Tibial nerve (tissue), 4 donors: Measurements from ENCODE around the gene FAM120B. TPM values are rescaled to one million over a fixed set of nuclear protein-coding genes. Genes with fewer than 3 reads are reported as not detected.

Source experiments
- DNase-seq, 2 donors: peaks; one replicate each; pipeline ENCODE4 v3.0.0-alpha.2; 2019; ENCODE audit warnings: low spot score in 2 of 2
- H3K27ac ChIP-seq, 4 donors: fragments of 200-600 bp; sonication (generic) in 3 of 4; one replicate each; pipeline ENCODE4 v1.5.1; 2017 to 2019; ENCODE audit warnings: mild to moderate bottlenecking in 1 of 4
- H3K27me3 ChIP-seq, 2 donors: fragments of 200-600 bp; sonication (generic) in 1 of 2; one replicate each; pipeline versions ENCODE4 v1.5.1 to v1.6.0; 2017 to 2019
- H3K36me3 ChIP-seq, 3 donors: fragments of 200-600 bp; sonication (generic); one replicate each; pipeline ENCODE4 v1.5.1; 2018 to 2019
- H3K4me1 ChIP-seq, 4 donors: fragments of 200-600 bp; sonication (generic) in 3 of 4; one replicate each; pipeline ENCODE4 v1.5.1; 2017 to 2019
- H3K4me3 ChIP-seq, 4 donors: fragments of 200-600 bp; sonication (generic) in 3 of 4; one replicate each; pipeline ENCODE4 v1.5.1; 2017 to 2019; ENCODE audit warnings: mild to moderate bottlenecking in 1 of 4, moderate library complexity in 1 of 4
- H3K9me3 ChIP-seq, 4 donors: fragments of 200-600 bp; sonication (generic) in 3 of 4; one replicate each; pipeline ENCODE4 v1.5.1; 2017 to 2019
- EP300 ChIP-seq, 2 donors: sonication (generic); formaldehyde crosslinking; IDR thresholded peaks; one replicate each; pipeline ENCODE4 v1.6.1; 2017; ENCODE audit warnings: antibody characterized with exemption in 2 of 2, mild to moderate bottlenecking in 1 of 2
- POLR2A ChIP-seq, 2 donors: fragments of 450-650 bp; IDR thresholded peaks; one replicate each; pipeline ENCODE4 v1.6.1; 2017; ENCODE audit warnings: antibody characterized with exemption in 2 of 2, mild to moderate bottlenecking in 2 of 2, moderate library complexity in 2 of 2
- WGBS, 2 donors: methylation state at CpG; one replicate each; pipeline ENCODE4 v1.1.5; 2018; 5-methylcytosine and 5-hydroxymethylcytosine counted together
- total RNA-seq, 4 donors: library from RNA; depleted of rRNA; stranded (reverse); fragments of >200 nt; gene quantifications; one replicate each; pipeline ENCODE4 v1.1.0, GENCODE V29; 2016
- TF ChIP-seq, protein P1 (sequence below), 5 experiments: fragments of 200-600 bp in 3 of 5; fragments of 450-650 bp in 2 of 5; sonication (generic) in 3 of 5; IDR thresholded peaks; one replicate each; pipeline ENCODE4 v1.5.1; 2016 to 2019; ENCODE audit warnings: antibody characterized with exemption in 5 of 5, mild to moderate bottlenecking in 3 of 5, moderate library complexity in 2 of 5

Gene FAM120B
- total RNA-seq, 4 donors from 2014 or later: 26.0 to 35.4 (median 32.1) TPM

DNA sequence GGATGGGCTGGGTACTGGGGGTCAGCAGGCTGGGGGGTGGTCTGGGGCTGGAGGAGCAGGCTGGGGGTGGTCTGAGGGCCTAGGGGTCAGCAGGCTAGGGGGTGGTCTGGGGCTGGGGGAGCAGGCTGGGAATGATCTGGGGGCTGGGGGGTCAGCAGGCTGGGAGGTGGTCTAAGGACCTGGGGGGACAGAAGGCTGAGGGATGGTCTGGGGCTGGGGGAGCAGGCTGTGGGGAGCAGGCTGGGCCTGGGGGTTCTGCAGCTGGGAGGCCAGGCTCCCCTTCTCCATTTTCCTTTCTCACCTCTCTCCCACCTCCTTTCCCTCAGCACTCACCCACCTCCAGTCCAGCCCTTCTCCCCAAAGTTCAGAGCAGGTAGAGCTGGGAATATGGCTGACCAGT lies 132.3 kb downstream of the FAM120B start:
- H3K9me3 ChIP-seq: peaks cover 0 to 16% (median 0%) of the 10 kb centered on the region in 4 donors
- no peaks in the 10 kb centered on the region for H3K27me3 ChIP-seq
- no peak for DNase-seq
- TF ChIP-seq, protein P1, sequence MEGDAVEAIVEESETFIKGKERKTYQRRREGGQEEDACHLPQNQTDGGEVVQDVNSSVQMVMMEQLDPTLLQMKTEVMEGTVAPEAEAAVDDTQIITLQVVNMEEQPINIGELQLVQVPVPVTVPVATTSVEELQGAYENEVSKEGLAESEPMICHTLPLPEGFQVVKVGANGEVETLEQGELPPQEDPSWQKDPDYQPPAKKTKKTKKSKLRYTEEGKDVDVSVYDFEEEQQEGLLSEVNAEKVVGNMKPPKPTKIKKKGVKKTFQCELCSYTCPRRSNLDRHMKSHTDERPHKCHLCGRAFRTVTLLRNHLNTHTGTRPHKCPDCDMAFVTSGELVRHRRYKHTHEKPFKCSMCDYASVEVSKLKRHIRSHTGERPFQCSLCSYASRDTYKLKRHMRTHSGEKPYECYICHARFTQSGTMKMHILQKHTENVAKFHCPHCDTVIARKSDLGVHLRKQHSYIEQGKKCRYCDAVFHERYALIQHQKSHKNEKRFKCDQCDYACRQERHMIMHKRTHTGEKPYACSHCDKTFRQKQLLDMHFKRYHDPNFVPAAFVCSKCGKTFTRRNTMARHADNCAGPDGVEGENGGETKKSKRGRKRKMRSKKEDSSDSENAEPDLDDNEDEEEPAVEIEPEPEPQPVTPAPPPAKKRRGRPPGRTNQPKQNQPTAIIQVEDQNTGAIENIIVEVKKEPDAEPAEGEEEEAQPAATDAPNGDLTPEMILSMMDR (IDR thresholded peaks at IDR 0.05): no peak
- TF ChIP-seq EP300 (IDR thresholded peaks at IDR 0.05): no peak
- TF ChIP-seq POLR2A (IDR thresholded peaks at IDR 0.05): no peak
- no peaks in the 10 kb centered on the region for H3K36me3 ChIP-seq
- no peak overlapping the region for H3K4me3 ChIP-seq
- H3K27ac ChIP-seq: peak overlapping the region in 2 of 4 donors; percentile 60 to 62
- peaks cover 0 to 33% (median 3%) of the 10 kb centered on the region in 4 donors for H3K4me1 ChIP-seq

DNA sequence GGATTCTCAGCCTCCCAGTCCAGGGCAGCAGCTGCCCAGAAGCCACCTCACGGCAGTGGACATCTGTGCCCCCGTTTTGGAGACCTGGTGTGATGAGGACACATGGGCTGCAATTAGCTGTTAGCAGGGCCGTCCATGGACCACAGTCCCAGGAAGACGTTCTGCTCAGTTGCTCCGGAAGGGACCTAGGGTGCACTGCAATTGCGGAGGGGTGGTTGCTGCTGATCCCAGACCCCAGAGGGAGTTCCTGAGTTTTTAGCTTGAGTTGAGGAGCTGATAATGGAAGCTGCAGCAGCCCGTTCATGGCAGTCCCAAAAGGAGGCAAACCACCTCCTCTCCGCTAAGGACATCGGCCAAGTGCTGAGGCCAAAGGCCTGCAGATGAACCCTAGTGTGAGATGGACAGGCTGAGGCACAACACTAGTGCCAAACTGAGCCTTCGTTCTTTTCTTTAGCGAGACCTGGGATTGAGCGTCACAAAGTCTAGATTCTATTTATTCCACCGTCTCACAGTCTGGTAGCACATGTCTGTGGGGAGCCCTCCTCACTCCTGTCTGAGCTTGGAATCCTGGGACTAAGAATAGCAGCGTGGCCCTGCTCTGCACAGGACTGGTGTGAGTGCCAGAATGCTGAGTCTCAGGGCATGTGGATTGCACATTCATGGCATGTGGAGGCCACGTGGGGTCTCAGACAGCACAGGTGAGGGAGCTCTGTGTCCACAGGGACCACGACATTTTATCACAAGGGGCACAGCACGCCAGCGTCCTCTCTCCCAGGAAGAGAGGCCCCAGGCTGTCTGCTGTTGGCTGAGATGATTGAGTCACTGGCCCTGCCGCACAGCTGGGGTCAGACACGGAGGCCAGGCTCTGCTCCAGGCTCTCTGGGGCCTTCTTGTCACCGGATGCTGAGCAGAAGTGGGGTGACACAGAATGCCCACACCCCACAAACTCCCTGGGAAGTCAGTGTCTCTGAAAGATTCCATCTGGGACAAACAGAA lies 133.1 kb downstream of the FAM120B start:
- DNase-seq: no peak
- Histone ChIP-seq H3K36me3 (no peaks in the 10 kb centered on the region), H3K4me3 (no peak overlapping the region), H3K9me3 (peaks cover 0 to 11% (median 0%) of the 10 kb centered on the region in 4 donors), H3K4me1 (peaks cover 0 to 33% (median 3%) of the 10 kb centered on the region in 4 donors), H3K27ac (peak overlapping the region in 2 of 4 donors; percentile 60 to 62), H3K27me3 (no peaks in the 10 kb centered on the region)
- 77 to 83% methylated on average over 13 to 18 of the region's 21 CpGs for WGBS, 2 donors
- TF ChIP-seq POLR2A (IDR thresholded peaks at IDR 0.05) (no peak), EP300 (IDR thresholded peaks at IDR 0.05) (no peak)
- TF ChIP-seq, protein P1 (IDR thresholded peaks at IDR 0.05): no peak

DNA sequence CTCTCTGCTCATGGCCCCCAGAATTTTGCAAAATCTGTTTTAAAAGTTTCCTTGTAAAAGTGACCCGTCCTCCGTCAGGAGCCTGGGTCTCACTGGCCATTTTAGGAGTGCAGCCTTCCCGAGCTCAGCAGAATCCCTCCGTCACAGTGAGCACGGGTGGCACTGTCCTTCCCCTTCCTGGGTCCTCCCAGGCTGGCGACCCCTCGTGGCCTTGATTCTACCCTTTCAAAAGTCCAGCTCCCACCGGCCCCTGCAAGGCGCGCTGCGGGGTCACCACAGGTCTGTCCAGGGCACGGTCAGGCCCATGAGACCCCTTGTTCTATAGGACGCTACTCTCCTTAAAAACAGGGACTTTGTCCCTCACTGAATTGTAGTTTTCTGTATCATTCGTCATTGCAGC lies 133.9 kb downstream of the FAM120B start:
- Histone ChIP-seq H3K36me3 (no peaks in the 10 kb centered on the region), H3K9me3 (peaks cover 0 to 9% (median 0%) of the 10 kb centered on the region in 4 donors), H3K4me1 (peaks cover 0 to 33% (median 3%) of the 10 kb centered on the region in 4 donors), H3K27ac (peak overlapping the region in 1 of 4 donors; percentile 62), H3K27me3 (no peaks in the 10 kb centered on the region), H3K4me3 (no peak overlapping the region)
- no peak for DNase-seq
- WGBS, 2 donors: 80 to 86% methylated on average over 13 to 14 of the region's 14 CpGs
- TF ChIP-seq EP300 (IDR thresholded peaks at IDR 0.05) (no peak), POLR2A (IDR thresholded peaks at IDR 0.05) (no peak)
- TF ChIP-seq, protein P1 (IDR thresholded peaks at IDR 0.05): no peak

DNA sequence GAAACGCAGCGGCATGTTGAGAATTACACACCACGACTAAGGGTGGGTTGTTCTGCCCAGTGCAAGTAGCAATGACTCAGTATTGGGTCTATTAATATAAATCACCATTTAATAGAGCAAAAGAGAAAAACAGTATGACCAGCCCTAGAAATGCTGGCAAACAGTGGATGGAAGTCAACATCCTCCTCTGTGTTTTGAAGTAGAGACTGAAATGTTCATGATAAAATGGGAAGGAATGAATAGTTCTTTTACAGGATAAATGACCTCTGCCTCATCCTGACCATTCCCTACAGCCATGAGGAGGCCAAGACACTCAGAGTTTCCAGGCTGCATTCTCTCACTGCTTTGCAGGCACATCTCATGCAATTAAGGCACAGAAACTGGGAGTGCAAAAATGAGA lies 134.8 kb downstream of the FAM120B start:
- WGBS, 2 donors: 40 to 43% methylated on average over 3 of the region's 3 CpGs
- H3K27me3 ChIP-seq: no peaks in the 10 kb centered on the region
- TF ChIP-seq EP300 (IDR thresholded peaks at IDR 0.05): peak in 1 of 2 donors; percentile 13
- TF ChIP-seq POLR2A (IDR thresholded peaks at IDR 0.05): no peak

DNA sequence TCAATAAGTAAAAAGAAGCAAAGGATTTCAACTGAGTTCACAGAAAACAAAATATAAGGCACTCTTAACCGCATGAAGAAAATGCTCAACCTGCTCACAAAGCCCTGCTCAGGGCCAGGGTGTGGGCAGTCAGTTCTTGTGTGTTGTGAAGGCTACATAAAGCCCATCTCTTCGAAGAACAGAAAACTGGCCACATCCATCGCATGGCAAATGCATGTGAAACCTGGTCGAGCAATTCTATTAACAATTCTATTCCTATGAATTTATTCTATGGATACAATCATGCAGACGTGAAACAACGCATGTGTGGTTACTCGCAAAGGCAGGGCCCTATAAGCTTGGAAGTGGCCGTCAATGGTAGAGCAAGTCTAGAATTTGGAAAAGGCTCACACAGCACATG lies 136.0 kb downstream of the FAM120B start:
- no peak for DNase-seq
- Histone ChIP-seq H3K36me3 (no peaks in the 10 kb centered on the region), H3K27ac (no peak overlapping the region), H3K27me3 (no peaks in the 10 kb centered on the region), H3K4me3 (no peak overlapping the region), H3K9me3 (no peaks in the 10 kb centered on the region), H3K4me1 (peaks cover 0 to 33% (median 3%) of the 10 kb centered on the region in 4 donors)
- TF ChIP-seq POLR2A (IDR thresholded peaks at IDR 0.05) (no peak), EP300 (IDR thresholded peaks at IDR 0.05) (no peak)
- TF ChIP-seq, protein P1 (IDR thresholded peaks at IDR 0.05): no peak
- 91 to 93% methylated on average over 8 of the region's 8 CpGs for WGBS, 2 donors

More for the DNA sequence above, 134.8 kb downstream of the FAM120B start:
- Histone ChIP-seq H3K9me3 (peaks cover 0 to 2% (median 0%) of the 10 kb centered on the region in 4 donors), H3K4me1 (peaks cover 0 to 33% (median 3%) of the 10 kb centered on the region in 4 donors), H3K27ac (no peak overlapping the region), H3K36me3 (no peaks in the 10 kb centered on the region), H3K4me3 (no peak overlapping the region)
- DNase-seq: no peak
